Ureter (tissue), 1 donor: ENCODE measurements around the gene ATP8B3. TPM values are rescaled to one million over a fixed set of nuclear protein-coding genes. Genes with fewer than 3 reads are reported as not detected.
A peak's percentile ranks its signal among the peaks of the same experiment; 100 is the strongest.

Experiments used
- DNase-seq: peaks from one replicate; pipeline ENCODE4 v3.0.0-alpha.2; 2020; ENCODE audit warnings: low spot score
- total RNA-seq: library from RNA; stranded (reverse); gene quantifications from one replicate; pipeline ENCODE4 v1.2.4, GENCODE V29; 2023
- donor health status: DM: yes; HTN: yes; CAD: no.

ATP8B3 gene
- total RNA-seq, 1 donor from 2014 or later, result 1.3 TPM

DNA sequence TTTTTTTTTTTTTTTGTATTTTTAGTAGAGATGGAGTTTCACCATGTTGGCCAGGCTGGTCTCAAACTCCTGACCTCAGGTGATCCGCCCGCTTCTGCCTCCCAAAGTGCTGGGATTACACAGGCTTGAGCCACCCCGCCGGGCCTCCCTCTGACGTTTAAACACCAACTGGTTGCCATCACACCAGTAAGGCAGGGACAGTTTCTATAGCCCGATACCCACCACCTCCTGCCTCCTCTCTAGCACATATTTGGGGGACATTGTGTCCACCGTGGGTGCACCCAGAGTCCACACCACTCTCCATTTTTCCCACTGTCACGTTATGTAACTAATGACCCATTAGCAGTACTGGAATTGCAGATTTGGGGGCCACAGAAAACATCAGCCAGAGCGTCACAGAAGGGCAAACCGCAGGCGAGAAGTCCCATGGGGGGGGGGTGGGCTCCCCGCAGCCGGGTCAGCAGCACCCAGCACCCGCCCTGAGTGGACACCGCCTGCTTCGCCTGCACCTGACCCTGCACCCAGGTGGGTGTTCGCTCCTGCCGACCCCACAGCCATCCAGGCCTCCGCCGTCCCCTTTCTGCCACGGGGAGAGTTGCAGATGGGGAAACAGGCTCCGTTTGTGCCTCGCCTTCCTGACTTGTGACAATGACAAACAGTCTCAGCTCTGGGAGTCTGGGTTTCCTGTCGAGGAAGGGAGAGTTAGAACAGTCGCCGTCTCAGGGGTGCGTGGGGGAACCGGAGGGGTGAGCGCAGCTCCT lies 55.2 kb downstream of the ATP8B3 start:
- DNase-seq, result no peak

DNA sequence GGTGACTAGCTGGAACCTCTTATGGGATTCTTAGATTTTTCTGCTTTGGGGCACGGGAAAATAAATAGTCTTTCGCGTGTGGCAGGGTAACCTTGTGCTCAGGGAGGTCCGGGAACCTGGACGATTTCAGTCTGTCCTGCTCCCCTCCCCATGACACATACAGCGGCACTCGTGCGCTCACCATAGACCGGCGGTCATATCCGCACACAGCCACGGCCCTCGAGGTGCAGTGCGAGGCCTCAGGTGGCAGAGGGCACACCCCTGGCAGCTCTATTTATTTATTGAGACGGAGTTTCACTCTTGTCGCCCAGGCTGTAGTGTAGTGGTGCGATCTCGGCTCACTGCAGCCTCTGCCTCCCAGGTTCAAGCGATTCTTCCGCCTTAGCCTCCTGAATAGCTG lies 55.8 kb downstream of the ATP8B3 start:
- DNase-seq, result no peak

DNA sequence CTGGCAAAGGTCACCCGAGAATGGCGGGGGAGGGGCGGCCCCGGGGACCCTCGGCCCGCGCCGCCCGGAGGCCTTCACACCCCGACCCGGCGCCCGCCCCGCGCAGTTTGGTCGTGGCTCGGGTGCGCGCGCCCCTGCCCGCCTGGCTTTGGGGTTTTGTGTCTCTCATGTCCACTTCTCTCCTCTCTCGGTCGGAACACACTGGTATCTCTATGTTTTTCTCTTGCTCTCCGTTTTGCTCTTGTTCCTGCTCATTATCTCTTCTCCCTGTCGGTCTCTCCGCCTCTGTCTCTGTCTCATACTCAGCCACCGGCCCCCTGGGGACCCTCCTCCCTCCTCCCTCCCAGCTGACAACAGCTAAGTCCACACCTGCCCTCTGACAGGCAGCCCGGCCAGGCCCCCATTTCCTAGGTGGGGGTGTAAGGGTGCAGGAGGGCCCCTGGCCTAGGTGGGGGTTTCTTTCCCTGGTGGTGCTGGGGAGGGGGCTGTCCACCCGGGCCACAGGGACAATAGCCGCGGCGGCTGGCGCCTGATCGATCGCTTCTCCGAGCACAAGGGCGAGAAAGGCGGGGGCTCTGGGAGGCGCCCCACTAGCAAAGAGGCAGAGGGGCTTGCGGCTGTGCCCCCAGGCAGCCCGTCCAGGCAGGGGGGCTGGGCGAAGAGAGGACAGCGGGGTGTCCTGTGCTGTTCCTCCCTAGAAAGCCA lies 56.5 kb downstream of the ATP8B3 start:
- DNase-seq, result no peak

DNA sequence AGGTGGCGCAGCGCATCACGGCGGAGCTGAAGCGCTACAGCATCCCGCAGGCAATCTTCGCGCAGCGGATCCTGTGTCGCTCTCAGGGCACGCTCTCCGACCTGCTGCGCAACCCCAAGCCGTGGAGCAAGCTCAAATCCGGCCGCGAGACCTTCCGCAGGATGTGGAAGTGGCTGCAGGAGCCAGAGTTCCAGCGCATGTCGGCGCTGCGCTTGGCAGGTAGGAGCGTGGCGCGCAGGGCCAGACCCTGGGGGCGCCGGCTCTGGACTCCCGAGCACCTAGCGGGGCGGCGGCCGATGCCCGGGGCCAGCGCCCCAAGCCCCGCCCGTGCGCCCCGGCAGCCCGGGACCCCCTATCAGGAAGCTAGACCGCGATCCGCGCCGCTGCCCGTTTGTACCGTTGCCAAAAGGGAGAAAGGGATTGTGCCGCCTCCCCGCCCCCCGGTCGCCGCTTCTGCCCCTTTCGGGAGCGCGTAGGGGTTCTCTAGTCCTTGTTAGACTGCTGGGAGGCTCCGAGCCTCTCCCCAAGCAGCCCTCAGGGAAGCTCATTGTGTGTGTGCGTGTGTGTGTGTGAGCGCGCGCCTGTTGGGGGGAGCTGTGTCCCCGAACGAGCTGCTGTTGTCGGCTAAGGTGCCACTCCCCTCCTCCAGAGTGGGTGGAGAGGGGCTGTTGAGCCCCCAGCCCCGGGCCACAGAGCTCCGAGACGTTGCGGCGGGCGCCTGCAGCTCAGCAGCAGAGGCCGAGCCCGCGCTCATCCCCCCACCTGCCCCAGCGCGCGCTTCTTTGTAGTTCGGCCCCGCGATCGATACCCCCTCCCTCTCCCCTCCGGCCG lies 57.2 kb downstream of the ATP8B3 start:
- DNase-seq, result no peak

DNA sequence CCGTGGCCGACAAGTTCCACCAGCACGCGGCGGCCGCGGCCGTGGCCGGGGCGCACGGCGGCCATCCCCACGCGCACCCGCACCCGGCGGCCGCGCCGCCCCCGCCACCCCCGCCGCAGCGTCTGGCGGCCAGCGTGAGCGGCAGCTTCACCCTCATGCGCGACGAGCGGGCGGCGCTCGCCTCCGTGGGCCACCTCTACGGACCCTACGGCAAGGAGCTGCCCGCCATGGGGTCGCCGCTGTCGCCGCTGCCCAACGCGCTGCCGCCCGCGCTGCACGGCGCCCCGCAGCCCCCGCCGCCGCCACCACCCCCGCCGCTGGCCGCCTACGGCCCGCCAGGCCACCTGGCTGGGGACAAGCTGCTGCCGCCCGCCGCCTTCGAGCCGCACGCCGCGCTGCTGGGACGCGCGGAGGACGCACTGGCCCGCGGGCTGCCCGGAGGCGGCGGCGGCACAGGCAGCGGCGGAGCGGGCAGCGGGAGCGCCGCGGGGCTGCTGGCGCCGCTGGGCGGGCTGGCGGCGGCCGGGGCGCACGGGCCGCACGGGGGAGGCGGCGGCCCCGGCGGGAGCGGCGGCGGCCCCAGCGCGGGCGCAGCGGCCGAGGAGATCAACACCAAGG lies 57.9 kb downstream of the ATP8B3 start:
- no peak for DNase-seq

DNA sequence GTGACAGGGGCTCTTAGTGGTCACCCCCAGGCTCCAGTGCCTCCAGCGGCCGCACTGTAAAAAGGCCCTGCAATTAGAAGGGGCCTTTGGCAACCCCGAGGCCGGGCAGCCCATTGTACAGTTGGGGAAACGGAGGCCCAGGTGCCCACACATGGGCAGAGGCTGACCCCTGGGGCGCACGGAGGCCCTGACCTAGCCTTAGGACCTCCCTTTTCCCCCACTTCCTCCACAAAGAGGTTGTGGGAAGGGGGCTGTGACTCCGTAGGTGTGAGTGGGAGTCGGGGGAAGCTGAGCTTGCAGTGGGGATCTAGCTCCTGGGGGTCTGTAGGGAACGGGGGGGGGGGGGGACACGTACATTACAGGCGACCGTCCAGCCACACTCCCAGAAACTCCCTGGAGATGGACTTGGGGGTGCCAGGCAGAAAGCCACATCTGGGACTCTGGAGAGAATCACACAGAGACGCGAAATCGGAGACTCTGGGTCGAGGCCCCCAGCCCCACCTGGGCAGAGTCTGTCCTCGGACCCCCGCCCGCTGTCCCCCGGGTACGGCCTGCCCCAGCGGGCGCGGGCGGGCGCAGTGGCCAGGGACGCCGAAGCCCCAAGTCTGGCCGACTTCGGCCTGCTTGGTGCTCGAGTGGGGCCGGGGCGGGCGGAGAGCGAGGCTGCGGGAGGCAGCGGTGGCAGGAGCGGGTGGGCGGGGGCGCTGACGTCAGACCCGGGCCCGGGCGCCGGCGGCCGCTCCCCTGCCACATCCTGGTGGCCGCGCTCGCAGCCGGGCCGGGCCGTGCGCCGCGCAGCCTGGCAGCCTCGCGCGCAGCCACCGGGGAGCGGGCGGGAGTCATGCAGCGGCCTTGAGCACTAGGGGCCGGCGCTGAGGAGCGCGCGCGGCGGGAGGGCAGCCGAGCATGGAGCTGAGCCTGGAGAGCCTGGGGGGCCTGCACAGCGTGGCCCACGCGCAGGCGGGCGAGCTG lies 59.0 kb downstream of the ATP8B3 start, which contains the start of gene ONECUT3:
Gene ONECUT3, plus strand, starts transcription at position 750 of the 972 bp plus-strand sequence. Its CDS starts 157 bp downstream, at position 907.
- no peak for DNase-seq

DNA sequence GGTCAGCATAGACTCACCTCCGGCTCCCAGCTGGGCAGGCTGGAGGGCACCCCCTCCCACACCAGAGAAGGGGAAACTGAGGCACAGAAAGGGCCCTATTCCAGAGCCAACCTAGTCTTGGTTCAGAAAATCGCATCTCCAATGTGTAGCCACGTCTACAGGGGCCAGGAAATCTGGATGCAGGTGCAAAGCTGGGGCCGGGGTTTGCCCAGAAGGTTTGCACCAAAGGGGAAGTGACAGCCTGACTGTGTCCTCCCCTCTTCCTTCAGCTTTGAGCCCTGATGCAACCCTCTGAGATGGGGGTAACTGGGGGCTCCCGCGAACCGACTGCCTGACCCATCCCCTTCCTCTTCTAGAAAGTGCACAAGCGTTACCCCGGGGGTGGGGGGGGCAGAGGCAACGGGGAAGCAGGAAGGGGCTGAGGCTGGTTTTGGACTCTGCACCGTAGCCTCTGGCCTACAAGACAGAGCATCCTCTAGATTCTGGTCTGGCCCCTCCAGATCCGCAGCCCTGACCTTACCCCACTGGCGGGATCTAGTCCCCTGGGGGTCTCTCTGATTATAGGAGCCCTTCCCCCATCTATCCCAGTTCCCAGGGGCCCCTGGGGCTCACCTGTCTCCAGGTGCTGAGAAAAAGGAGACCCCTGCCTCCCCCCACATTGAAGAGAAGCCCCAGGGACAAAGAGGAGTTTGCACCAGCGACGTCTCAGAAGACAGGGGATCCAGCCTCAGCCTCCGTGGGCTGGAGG lies 59.9 kb downstream of the ATP8B3 start:
- DNase-seq, result no peak

DNA sequence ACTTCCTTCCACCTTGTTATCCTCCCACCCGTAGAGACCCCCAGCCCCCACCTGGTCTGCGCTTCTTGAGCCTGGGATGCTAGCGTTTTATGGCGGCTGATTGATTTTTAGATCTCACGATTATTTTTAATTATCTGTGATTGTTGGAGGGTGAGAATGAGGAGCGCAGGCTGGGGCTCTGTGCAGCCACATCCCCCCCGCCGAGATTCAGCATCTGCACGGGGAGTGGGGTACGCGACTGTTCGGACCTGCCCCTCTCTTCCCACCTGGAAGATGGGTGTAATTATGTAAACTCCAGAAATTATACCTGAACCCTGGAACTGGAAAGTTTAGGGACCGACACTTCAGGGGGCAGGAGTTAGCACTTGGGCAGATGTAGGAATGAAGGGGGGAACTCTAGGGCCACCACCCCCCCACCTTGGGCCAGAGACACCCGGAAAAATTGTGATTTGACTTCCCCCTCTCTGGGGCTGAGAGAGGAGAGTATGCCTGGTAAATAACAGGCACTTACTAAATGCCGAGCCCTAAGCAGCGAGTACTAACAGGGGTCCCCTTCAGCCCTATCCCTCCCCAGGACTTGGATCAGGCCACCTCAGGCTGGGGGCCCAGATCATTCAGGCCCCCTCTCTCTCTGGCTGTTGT lies 60.6 kb downstream of the ATP8B3 start:
- no peak for DNase-seq

DNA sequence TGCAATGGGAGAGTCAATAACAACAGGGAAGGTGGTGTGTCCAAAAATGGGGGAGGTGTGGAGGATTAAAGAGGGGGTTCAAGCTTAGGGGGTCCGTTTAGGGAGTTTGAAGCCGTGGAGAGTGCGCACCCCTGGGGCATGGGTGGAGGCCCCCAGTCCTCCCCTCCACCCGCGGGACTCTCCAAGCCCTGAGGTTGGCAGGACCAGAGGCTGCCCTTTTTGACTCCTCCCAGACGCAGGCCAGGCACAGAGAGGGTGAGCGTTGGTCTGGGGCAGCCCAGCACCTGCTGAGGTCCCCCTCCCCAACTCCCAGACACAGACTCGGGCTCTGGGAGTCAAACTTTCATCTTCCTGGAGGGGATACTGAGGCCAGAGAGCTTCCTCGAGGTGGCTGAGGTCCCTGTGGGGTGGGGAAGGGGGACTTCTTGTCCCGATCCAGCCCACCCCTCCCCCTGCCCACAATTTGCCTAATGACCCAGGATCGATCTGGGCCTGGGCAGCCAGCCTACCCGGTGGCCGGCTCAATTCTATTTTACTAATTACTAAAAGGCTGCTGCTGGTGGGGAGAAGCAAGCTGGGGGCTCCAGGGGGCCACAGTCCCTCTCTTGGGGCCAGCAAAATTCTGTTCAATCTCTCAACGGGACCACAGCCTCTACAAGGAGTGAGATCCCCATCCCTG lies 61.6 kb downstream of the ATP8B3 start:
- no peak for DNase-seq

DNA sequence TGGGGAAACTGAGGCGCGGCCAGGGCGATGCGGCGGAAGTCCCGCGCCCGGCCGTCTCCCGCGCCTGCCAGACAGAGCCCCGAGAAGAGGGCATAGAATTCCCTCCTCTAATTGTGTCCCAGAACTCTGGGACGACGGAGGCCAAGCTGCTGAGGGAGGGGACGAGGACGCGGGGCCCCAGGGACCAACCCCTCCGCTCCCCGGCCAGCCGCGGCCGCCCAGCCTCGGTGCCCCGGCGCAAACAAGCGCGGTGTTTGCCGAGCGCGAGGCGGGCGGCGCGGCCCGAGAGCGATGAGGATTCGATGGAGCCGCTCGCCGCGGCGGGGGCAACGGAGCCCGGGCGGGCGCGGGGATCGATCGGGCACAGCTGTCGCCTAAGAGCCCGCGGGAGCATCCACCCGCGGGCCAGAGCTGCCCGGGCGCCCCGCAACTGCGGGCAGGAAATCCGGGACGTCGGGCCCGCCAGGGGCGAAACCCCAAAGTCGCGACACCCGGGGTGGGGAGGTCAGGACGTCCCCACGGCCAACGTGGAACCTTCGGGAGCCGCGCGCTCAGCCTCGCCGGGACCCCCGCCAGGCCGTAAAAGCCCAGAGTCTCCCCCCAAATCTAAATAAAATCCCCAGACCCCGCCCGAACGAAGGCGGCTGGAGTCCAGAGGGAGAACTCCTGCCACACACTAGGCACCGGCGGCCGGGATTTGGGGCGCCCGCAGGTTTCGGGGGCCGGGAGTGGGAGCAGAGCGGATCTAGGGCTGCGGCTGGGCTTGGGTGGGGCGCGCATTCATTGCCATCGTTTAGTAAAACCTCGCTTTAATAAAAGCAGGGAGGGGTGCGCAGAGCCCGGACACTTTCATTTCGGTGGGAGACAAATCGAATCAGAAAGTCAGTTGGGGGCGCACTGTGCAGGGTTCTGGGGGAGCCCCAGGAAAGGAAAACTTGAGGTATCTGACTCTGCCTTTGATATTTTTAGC lies 62.4 kb downstream of the ATP8B3 start:
- no peak for DNase-seq

DNA sequence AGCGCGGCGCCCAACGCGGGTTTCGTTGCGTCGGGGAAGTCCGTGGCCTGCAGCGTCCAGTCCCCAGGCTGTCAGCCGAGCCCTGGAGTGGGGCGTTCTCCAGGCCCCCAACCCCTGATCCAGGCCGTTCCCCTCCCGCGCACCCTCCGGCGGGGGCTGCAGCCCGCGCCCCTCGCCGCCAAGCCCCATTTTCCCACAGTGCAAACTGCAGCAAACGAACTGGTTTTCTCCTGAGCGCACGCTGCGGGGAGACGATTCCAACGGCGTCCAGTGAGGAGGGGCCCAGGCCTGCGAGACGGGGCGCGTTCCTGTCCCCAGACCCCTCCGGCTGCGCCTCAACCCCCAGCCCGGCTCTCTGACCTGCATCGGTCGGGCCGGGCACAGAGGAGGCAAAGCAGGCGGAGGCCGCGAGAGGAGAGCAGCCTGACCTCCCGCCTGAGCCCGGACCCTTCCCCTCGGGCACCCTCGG lies 63.2 kb downstream of the ATP8B3 start:
- no peak for DNase-seq

DNA sequence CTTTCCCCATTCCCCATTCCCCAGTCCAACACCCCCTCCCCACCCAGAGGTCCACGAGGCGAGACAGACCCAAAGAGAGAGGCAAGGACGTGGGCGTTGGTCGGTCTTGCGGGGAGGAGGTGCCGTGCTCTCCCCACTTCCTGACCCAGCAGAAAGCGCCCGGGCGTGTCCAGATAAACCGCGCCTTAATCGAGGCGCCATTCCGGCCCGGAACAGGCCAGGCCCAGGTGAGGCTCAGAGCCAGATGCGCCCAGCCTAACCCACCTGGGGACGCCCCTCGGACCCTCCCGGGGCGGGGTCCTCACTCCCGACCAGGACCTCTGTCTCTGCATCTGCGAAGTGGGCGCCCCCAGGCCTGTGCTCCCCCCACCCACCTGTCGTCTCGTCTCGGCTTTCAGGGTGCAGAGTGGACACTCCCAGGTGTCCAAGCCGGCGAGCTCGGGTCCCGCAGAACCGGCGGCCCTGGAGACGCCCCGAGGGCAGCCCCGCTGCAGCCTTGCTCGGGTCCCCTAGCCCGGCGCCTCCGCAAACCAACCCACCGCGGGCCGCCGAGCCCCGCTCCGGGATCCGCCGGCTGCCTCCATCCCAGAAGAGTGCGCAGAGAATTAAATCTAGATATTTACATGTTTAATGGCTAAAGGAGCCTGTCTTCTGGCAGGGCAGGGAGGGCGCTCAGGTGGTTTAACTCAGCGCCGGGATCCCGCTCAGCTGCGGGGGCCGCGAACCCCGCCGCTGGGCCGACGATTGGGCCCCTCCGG lies 63.8 kb downstream of the ATP8B3 start:
- DNase-seq, result peak; percentile 50

DNA sequence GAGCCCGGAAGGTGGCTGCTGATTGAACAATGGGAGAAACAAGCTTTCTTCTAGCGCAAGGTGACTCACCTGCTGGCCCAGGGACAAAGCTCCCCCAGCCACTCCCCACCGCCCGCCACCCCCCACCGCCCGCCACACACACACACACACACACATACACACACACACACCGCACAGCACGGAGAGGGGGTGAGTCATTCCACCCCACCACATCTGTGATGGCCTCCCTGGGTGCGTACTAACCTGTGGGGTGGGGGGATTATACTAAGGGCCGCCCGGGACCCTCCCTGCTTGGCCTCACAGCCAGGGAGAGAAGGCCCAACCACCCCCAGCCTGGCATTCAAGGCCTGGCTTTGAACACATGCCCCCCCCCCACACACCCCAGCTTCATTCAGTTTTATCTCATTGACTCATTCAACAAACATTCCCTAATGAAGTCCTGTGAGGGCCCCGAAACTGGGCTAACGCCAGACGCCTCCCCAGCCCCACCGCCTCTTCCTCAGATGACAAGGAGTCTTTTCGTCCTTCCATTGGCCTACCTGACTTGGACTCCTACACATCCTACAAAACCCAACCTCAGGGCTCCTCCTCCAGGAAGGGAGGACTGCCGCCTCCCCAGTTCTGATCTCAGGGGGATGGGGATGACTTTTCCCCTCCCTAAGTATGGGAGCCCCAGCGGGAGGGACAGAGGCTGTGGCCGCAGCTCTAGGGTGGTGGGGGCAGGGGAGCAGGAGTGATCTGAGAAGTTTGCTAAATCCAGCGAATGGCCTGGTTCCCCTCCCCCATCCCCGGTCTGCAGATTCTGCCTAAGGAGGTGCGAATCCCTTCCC lies 64.6 kb downstream of the ATP8B3 start:
- peak; percentile 63 for DNase-seq

DNA sequence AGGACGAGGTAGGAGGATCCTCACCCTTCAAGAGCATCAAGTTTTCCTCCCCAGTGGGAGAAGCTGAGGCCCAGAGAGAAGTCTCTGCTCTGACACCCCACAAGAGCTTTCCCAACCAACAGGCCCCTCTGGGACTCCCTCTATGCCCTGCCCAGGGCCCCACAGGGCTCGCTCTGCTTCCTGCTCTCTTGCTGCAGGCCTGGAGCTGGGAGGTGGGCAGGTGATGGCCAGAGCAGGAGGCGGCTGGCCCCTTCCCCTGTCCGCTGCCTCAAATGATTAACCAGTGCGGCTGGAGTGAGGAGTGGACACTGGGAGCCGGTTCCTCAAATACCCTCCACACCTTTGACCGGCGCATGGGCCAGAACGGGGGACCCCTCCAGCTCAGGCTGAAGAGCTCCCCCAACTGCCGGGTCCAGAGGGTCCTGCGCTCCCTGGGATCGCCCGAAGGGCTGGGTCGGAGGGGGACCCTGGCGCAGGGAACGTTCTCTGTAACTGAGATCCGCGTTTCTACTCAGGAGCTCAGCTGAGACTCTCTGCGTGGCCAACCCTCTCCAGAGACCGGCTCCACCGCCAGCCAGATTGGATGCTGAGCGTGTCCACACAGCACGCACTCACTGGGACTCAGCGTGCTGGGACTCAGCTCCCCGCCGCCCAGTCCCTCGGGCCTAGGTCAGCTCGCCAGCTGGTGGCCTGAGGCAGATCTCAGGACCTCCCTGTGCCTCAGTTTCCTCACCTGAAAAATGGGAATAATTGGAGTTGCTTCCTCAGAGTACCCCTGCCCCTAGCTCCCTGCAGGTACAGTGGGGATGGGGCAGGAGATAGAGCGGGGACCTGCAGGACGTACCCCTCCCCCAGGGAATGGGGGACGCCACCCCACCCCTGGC lies 65.4 kb downstream of the ATP8B3 start:
- DNase-seq, result no peak

DNA sequence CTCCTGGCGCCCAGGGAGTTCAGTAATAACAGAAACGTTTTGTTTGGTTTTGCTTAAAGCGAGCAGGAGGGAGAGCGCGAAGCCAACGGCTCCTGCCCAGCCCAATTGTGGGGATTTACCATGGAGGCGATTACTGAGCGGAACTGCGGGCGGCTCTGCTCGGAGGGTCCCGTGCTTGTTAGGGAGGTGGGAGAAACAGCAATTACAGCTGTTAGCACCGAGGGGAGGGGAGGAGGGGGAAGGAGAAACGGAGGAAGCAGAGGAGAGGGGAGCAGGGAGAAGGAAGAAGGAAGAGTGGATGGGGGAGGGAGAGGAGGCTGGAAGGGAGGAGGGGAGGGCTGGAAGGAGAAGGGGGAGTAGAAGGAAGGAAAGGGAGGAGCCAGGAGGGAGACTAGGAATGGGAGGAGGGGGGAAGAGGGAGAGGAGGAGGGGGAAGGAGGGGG lies 66.5 kb downstream of the ATP8B3 start:
- DNase-seq, result no peak
